ENCODE measurements around the gene KIF5C. TPM values are rescaled to one million over a fixed set of nuclear protein-coding genes. Genes with fewer than 3 reads are reported as not detected.

KIF5C gene
- total RNA-seq, 1 donor from 2014 or later, result 1.3 TPM

DNA sequence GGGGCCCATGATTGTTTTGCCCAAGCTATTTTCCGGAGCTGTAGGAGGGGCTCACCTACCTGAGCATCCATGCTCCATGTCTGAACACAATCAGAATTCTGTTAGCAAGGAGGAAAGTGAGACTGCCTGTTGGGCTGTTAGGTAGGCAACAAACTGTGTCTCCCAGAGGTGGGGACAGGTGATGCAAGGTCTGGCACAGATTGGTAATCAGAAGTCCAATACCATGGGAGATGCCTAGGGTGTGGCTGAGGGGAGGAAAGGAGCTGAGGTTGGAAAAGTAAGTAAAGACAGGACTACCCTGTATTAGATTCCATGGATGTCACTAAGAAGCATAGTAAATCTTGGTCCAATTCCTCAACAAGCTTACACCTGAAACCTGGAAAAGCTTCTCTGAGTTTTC, 166.5 kb downstream of the KIF5C start:
- no peak overlapping the region for H3K27ac Mint-ChIP-seq
- H3K9me3 Mint-ChIP-seq, result peaks cover 23% of the 10 kb centered on the region
- no peak for DNase-seq (ENCODE audit: low spot score in 2 of 2, unreplicated experiment in 2 of 2)
- H3K4me1 Mint-ChIP-seq, result peaks cover 13% of the 10 kb centered on the region
- H3K36me3 Mint-ChIP-seq, result peaks cover 14% of the 10 kb centered on the region
- no peak overlapping the region for H3K4me3 Mint-ChIP-seq
- TF ChIP-seq, protein P1, sequence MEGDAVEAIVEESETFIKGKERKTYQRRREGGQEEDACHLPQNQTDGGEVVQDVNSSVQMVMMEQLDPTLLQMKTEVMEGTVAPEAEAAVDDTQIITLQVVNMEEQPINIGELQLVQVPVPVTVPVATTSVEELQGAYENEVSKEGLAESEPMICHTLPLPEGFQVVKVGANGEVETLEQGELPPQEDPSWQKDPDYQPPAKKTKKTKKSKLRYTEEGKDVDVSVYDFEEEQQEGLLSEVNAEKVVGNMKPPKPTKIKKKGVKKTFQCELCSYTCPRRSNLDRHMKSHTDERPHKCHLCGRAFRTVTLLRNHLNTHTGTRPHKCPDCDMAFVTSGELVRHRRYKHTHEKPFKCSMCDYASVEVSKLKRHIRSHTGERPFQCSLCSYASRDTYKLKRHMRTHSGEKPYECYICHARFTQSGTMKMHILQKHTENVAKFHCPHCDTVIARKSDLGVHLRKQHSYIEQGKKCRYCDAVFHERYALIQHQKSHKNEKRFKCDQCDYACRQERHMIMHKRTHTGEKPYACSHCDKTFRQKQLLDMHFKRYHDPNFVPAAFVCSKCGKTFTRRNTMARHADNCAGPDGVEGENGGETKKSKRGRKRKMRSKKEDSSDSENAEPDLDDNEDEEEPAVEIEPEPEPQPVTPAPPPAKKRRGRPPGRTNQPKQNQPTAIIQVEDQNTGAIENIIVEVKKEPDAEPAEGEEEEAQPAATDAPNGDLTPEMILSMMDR (IDR thresholded peaks at IDR 0.05; ENCODE audit: unreplicated experiment), result no peak
- H3K27me3 Mint-ChIP-seq (ENCODE audit: low read depth), result peaks cover 4% of the 10 kb centered on the region

- Mint-ChIP-seq H3K27me3 (ENCODE audit: low read depth) (peaks cover 1% of the 10 kb centered on the region), H3K27ac (peak overlapping the region; percentile 6), H3K4me1 (peaks cover 10% of the 10 kb centered on the region), H3K36me3 (peaks cover 23% of the 10 kb centered on the region), H3K4me3 (no peak overlapping the region), H3K9me3 (peaks cover 32% of the 10 kb centered on the region)
- TF ChIP-seq, protein P1 (IDR thresholded peaks at IDR 0.05; ENCODE audit: unreplicated experiment), result no peak
- DNase-seq (ENCODE audit: low spot score in 2 of 2, unreplicated experiment in 2 of 2), result no peak
Observed at GRCh38 chr2:149042881-149043280, 167.9 kb downstream of the KIF5C start.

DNA sequence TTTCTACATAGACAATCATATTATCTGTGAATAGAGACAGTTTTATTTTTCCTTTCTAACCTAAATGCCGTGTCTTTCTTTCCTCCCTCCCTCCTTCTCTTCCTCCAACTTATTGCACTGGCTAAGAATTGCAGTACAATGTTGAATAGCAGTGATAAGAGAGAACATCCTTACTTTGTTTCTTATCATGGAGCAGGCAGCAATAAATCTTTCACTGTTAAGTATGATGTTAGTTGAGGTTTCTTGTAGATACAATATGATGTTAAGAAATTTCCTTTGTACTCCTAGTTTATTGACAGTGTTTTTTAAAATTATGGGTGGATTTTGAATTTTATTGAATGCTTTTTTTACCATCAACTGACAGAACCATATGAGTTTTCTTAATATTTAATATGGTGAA, 169.5 kb downstream of the KIF5C start:
- no peak overlapping the region for H3K4me3 Mint-ChIP-seq
- H3K27me3 Mint-ChIP-seq (ENCODE audit: low read depth), result no peaks in the 10 kb centered on the region
- H3K27ac Mint-ChIP-seq, result no peak overlapping the region
- DNase-seq (ENCODE audit: low spot score in 2 of 2, unreplicated experiment in 2 of 2), result no peak
- peaks cover 40% of the 10 kb centered on the region for H3K9me3 Mint-ChIP-seq
- TF ChIP-seq, protein P1 (IDR thresholded peaks at IDR 0.05; ENCODE audit: unreplicated experiment), result no peak
- peaks cover 6% of the 10 kb centered on the region for H3K4me1 Mint-ChIP-seq
- H3K36me3 Mint-ChIP-seq, result peaks cover 30% of the 10 kb centered on the region

GRCh38 chr2:149047118-149047517, 172.1 kb downstream of the KIF5C start:
- DNase-seq (ENCODE audit: low spot score in 2 of 2, unreplicated experiment in 2 of 2), result no peak
- TF ChIP-seq, protein P1 (IDR thresholded peaks at IDR 0.05; ENCODE audit: unreplicated experiment), result no peak
- no peaks in the 10 kb centered on the region for H3K27me3 Mint-ChIP-seq (ENCODE audit: low read depth)
- peaks cover 40% of the 10 kb centered on the region for H3K9me3 Mint-ChIP-seq
- peaks cover 30% of the 10 kb centered on the region for H3K36me3 Mint-ChIP-seq
- H3K27ac Mint-ChIP-seq, result no peak overlapping the region
- H3K4me3 Mint-ChIP-seq, result no peak overlapping the region
- peaks cover 2% of the 10 kb centered on the region for H3K4me1 Mint-ChIP-seq

DNA sequence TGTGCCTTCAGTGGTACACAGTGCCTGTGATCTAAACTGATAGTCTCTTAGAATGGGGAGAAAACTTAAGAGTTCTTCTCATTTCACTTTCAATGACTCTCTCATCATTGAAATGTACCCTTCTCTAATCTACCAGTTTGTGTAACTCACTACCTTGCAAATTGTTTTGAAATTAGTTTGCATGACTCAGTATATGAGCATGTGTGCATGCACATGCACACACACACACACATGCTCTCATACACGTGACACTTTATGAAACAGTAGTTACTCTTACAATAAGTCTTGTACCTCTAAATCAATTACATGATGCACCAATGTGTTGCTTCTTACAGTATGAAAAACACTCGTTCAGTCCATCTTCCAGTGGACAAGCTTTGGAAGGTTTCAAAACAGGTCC, 174.1 kb downstream of the KIF5C start:
- H3K27ac Mint-ChIP-seq, result no peak overlapping the region
- peaks cover 32% of the 10 kb centered on the region for H3K36me3 Mint-ChIP-seq
- H3K4me1 Mint-ChIP-seq, result no peaks in the 10 kb centered on the region

More for the DNA sequence above, 174.1 kb downstream of the KIF5C start:
- DNase-seq (ENCODE audit: low spot score in 2 of 2, unreplicated experiment in 2 of 2), result no peak
- Mint-ChIP-seq H3K27me3 (ENCODE audit: low read depth) (no peaks in the 10 kb centered on the region), H3K9me3 (peaks cover 39% of the 10 kb centered on the region), H3K4me3 (no peak overlapping the region)
- TF ChIP-seq, protein P1 (IDR thresholded peaks at IDR 0.05; ENCODE audit: unreplicated experiment), result no peak

All from mesothelial cell of epicardium (in vitro differentiated cells).